Left ventricle myocardium inferior (tissue), 1 donor: ENCODE data around the gene ELK3. TPM values are rescaled to one million over a fixed set of nuclear protein-coding genes. Genes with fewer than 3 reads are reported as not detected.

Experiments
- DNase-seq: peaks from one replicate; pipeline ENCODE4 v3.0.0-alpha.2; 2020
- H3K27ac ChIP-seq: fragments of 200-600 bp; replicated peaks from 2 replicates; pipeline ENCODE4 v1.8.0; 2021
- H3K27me3 ChIP-seq: fragments of 200-600 bp; 2 replicates; pipeline ENCODE4 v1.8.0; 2021; ENCODE audit warnings: low read depth
- H3K36me3 ChIP-seq: fragments of 200-600 bp; 2 replicates; pipeline ENCODE4 v1.8.0; 2021
- H3K4me1 ChIP-seq: fragments of 200-600 bp; 2 replicates; pipeline ENCODE4 v1.8.0; 2021
- H3K4me3 ChIP-seq: fragments of 200-600 bp; 2 replicates; pipeline ENCODE4 v1.8.0; 2021; ENCODE audit warnings: mild to moderate bottlenecking, moderate library complexity
- H3K9me3 ChIP-seq: fragments of 200-600 bp; replicated peaks from 2 replicates; pipeline ENCODE4 v1.8.0; 2021
- intact Hi-C: fragments of 100-400 bp; cut with micrococcal nuclease; formaldehyde crosslinking; loops from one replicate; pipeline ENCODE4 v1.11.0; 2022
- total RNA-seq: library from RNA; stranded (reverse); fragmentation: NEBNext Ultra II Directional; extraction: Animal tissue kit (Norgen Biotek cat#: 25700); gene quantifications from one replicate; pipeline ENCODE4 v1.2.1, GENCODE V29; 2021
- TF ChIP-seq, protein P1 (sequence below): fragments of 200-600 bp; IDR thresholded peaks from 2 replicates; pipeline ENCODE4 v1.8.0; 2021; ENCODE audit warnings: antibody characterized with exemption, mild to moderate bottlenecking, borderline replicate concordance
- donor health status: DM: no; HTN: yes; CAD: no; lungs with severe emphysema.

Gene ELK3
- total RNA-seq, 1 donor from 2014 or later: 17.1 TPM

DNA sequence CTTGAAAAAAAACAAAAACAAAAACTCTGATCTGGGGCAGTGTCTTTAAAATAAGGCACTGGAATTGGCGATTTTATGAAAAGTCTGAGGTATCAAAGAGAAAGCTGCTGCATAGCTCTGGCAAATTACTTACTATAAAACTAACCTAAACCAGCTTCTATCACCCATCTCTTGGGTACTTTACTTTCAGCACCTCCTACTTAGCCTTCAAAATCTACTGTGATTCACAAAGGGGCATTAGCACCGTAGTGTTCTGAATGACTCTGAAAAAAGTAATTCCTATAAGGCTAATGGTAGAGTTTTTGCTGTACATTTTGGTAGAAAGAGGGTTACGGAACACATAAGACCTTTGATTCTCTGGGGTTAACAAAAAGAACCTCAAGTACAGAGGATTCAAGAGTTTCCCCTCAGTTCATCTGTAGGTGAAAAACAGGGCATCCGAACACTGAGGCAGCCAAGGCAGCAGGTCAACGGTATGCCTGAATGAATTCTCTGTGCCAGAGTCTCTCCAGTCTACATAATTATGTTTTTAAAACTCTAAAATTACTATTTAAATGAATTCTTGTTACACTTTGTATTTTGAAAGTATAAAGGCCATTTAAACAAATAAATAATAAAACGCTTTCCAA lies 101.5 kb downstream of the ELK3 start:
- H3K4me1 ChIP-seq: no peaks in the 10 kb centered on the region
- DNase-seq: no peak
- no peak overlapping the region for H3K4me3 ChIP-seq
- intact Hi-C loops: no loop called here
- TF ChIP-seq, protein P1, sequence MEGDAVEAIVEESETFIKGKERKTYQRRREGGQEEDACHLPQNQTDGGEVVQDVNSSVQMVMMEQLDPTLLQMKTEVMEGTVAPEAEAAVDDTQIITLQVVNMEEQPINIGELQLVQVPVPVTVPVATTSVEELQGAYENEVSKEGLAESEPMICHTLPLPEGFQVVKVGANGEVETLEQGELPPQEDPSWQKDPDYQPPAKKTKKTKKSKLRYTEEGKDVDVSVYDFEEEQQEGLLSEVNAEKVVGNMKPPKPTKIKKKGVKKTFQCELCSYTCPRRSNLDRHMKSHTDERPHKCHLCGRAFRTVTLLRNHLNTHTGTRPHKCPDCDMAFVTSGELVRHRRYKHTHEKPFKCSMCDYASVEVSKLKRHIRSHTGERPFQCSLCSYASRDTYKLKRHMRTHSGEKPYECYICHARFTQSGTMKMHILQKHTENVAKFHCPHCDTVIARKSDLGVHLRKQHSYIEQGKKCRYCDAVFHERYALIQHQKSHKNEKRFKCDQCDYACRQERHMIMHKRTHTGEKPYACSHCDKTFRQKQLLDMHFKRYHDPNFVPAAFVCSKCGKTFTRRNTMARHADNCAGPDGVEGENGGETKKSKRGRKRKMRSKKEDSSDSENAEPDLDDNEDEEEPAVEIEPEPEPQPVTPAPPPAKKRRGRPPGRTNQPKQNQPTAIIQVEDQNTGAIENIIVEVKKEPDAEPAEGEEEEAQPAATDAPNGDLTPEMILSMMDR: no peak
- H3K9me3 ChIP-seq: no peaks in the 10 kb centered on the region
- H3K36me3 ChIP-seq: peaks cover 49% of the 10 kb centered on the region
- no peak overlapping the region for H3K27ac ChIP-seq
- no peaks in the 10 kb centered on the region for H3K27me3 ChIP-seq

DNA sequence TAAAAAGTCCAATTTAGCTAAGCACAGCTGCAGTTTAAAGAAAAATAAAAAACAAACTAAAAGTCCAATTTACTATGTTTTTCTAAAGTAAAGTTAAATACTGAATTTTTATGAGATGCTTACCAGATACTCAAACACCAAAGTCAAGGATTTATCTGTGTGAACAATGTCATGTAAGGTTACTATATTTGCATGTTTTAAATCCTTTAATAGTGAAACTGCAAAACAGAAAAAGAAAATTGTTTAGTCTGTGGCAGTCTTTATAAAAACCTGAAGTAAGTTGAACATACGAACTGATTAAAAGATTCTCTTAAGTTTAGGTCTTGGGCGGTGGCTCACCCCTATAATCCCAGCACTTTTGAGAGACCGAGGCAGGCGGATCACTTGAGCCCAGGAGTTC lies 103.3 kb downstream of the ELK3 start:
- H3K27me3 ChIP-seq: no peaks in the 10 kb centered on the region
- peaks cover 3% of the 10 kb centered on the region for H3K4me1 ChIP-seq
- no peak for DNase-seq
- H3K27ac ChIP-seq: no peak overlapping the region
- no peaks in the 10 kb centered on the region for H3K9me3 ChIP-seq
- intact Hi-C loops: no loop called here
- TF ChIP-seq, protein P1: no peak
- H3K36me3 ChIP-seq: peaks cover 49% of the 10 kb centered on the region
- H3K4me3 ChIP-seq: no peak overlapping the region

DNA sequence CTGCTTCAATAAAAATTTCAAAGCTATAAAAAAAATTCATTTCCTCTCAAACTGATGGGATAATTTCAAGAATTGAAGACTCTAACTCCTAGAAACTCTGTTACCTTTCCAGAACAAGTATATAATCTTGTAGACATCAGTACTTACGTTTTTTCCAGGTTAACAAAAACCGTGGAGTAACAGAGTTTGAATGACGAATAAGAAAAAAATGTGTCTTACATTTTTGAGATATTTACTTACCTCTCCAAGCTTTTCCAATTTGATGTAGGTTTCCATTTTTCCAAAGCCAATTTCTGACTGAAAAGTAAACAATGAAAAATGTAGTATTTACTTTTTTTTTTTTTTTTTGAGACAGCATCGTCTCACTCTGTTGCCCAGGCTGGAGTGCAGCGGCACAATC lies 105.9 kb downstream of the ELK3 start:
- no peak for DNase-seq
- H3K4me1 ChIP-seq: peaks cover 16% of the 10 kb centered on the region
- H3K36me3 ChIP-seq: peaks cover 33% of the 10 kb centered on the region
- no peak overlapping the region for H3K4me3 ChIP-seq
- H3K27me3 ChIP-seq: no peaks in the 10 kb centered on the region
- TF ChIP-seq, protein P1: no peak
- intact Hi-C loops: no loop called here
- no peak overlapping the region for H3K27ac ChIP-seq
- no peaks in the 10 kb centered on the region for H3K9me3 ChIP-seq

DNA sequence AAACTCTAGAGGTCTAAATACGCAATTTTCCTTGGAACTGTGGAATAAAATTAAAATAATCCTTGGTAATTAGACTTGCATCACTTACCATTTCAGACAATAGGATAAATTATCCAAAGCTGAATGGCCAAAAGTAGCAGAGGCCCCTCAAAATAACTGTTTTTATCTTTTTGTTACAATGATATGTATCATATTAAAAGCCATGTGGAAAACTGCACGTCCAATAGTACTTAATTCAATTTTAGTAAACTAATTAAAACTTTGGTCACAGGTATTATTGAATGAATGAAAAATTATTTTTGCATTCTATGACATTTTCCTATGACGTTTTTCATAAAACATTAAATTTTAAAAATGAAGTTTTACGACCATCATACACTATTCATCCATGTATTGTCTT lies 107.6 kb downstream of the ELK3 start:
- DNase-seq: no peak
- Histone ChIP-seq H3K27me3 (no peaks in the 10 kb centered on the region), H3K4me1 (peaks cover 16% of the 10 kb centered on the region), H3K27ac (no peak overlapping the region), H3K36me3 (peaks cover 33% of the 10 kb centered on the region), H3K9me3 (no peaks in the 10 kb centered on the region), H3K4me3 (no peak overlapping the region)
- TF ChIP-seq, protein P1: no peak
- intact Hi-C loops: no loop called here

DNA sequence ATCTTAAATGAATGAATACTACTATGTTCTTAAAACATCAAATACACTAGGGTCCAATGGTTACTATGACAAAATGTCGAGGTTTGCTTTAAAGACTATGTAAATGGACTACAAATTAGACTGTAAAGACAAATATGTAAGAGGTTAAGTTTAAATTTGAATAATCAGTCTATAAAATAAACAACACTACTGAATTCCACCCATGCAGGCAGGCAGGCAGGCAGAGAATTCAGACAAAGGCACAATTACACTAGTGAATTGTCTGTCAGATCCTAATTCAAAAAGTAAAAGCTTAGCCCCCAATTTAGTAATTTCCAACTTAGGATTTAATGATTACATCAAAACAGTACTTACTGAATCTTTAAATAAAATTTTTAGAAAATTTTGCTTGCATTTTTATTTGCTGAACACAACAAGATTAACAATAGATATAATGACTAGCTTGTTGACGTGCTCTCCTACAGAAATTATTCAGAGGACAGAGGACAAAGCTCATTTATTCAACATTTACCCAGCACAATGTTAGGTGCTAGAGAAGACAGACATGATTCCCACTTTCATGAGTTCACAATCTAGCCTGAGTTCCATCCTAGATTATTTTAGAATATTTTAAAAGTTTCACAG lies 108.6 kb downstream of the ELK3 start:
- H3K27me3 ChIP-seq: no peaks in the 10 kb centered on the region
- no peaks in the 10 kb centered on the region for H3K9me3 ChIP-seq
- peaks cover 22% of the 10 kb centered on the region for H3K36me3 ChIP-seq
- no peak overlapping the region for H3K4me3 ChIP-seq
- DNase-seq: no peak
- TF ChIP-seq, protein P1: no peak
- intact Hi-C loops: no loop called here
- H3K4me1 ChIP-seq: peaks cover 16% of the 10 kb centered on the region
- no peak overlapping the region for H3K27ac ChIP-seq
